ENCODE measurements around the gene WWOX.

WWOX gene

GRCh38 chr16:78177987-78178386, 78.5 kb downstream of the WWOX start:
- Mint-ChIP-seq H3K4me3 (no peak overlapping the region), H3K27me3 (ENCODE audit: low read depth) (no peaks in the 10 kb centered on the region), H3K36me3 (ENCODE audit: low read depth) (no peaks in the 10 kb centered on the region), H3K9me3 (no peaks in the 10 kb centered on the region), H3K4me1 (ENCODE audit: low read depth) (no peaks in the 10 kb centered on the region), H3K27ac (no peak overlapping the region)
- DNase-seq (ENCODE audit: low spot score) = no peak

GRCh38 chr16:78179666-78180065, 80.2 kb downstream of the WWOX start:
- Mint-ChIP-seq H3K36me3 (ENCODE audit: low read depth) (no peaks in the 10 kb centered on the region), H3K9me3 (no peaks in the 10 kb centered on the region), H3K27me3 (ENCODE audit: low read depth) (no peaks in the 10 kb centered on the region), H3K27ac (no peak overlapping the region), H3K4me1 (ENCODE audit: low read depth) (no peaks in the 10 kb centered on the region), H3K4me3 (no peak overlapping the region)
- DNase-seq (ENCODE audit: low spot score) = no peak

GRCh38 chr16:78180349-78180748, 80.9 kb downstream of the WWOX start:
- no peaks in the 10 kb centered on the region for H3K36me3 Mint-ChIP-seq (ENCODE audit: low read depth)
- H3K27ac Mint-ChIP-seq = no peak overlapping the region
- H3K4me3 Mint-ChIP-seq = no peak overlapping the region
- H3K9me3 Mint-ChIP-seq = no peaks in the 10 kb centered on the region
- no peaks in the 10 kb centered on the region for H3K4me1 Mint-ChIP-seq (ENCODE audit: low read depth)
- DNase-seq (ENCODE audit: low spot score) = no peak
- no peaks in the 10 kb centered on the region for H3K27me3 Mint-ChIP-seq (ENCODE audit: low read depth)

- no peaks in the 10 kb centered on the region for H3K27me3 Mint-ChIP-seq (ENCODE audit: low read depth)
- no peaks in the 10 kb centered on the region for H3K4me1 Mint-ChIP-seq (ENCODE audit: low read depth)
- H3K27ac Mint-ChIP-seq = no peak overlapping the region
- no peaks in the 10 kb centered on the region for H3K36me3 Mint-ChIP-seq (ENCODE audit: low read depth)
- H3K9me3 Mint-ChIP-seq = no peaks in the 10 kb centered on the region
- no peak overlapping the region for H3K4me3 Mint-ChIP-seq
- DNase-seq (ENCODE audit: low spot score) = no peak
Observed at GRCh38 chr16:78183437-78184237, 84.2 kb downstream of the WWOX start.

- Mint-ChIP-seq H3K9me3 (no peaks in the 10 kb centered on the region), H3K27ac (no peak overlapping the region), H3K4me3 (no peak overlapping the region), H3K36me3 (ENCODE audit: low read depth) (no peaks in the 10 kb centered on the region), H3K27me3 (ENCODE audit: low read depth) (no peaks in the 10 kb centered on the region), H3K4me1 (ENCODE audit: low read depth) (no peaks in the 10 kb centered on the region)
- DNase-seq (ENCODE audit: low spot score) = no peak
Observed at GRCh38 chr16:78184238-78185183, 85.1 kb downstream of the WWOX start.

GRCh38 chr16:78189121-78189520, 89.7 kb downstream of the WWOX start:
- Mint-ChIP-seq H3K4me1 (ENCODE audit: low read depth) (no peaks in the 10 kb centered on the region), H3K9me3 (no peaks in the 10 kb centered on the region), H3K36me3 (ENCODE audit: low read depth) (no peaks in the 10 kb centered on the region), H3K4me3 (no peak overlapping the region), H3K27ac (no peak overlapping the region), H3K27me3 (ENCODE audit: low read depth) (no peaks in the 10 kb centered on the region)
- no peak for DNase-seq (ENCODE audit: low spot score)

GRCh38 chr16:78192734-78193488, 93.5 kb downstream of the WWOX start:
- Mint-ChIP-seq H3K27me3 (ENCODE audit: low read depth) (no peaks in the 10 kb centered on the region), H3K4me3 (no peak overlapping the region), H3K4me1 (ENCODE audit: low read depth) (no peaks in the 10 kb centered on the region), H3K36me3 (ENCODE audit: low read depth) (no peaks in the 10 kb centered on the region), H3K27ac (no peak overlapping the region), H3K9me3 (no peaks in the 10 kb centered on the region)
- no peak for DNase-seq (ENCODE audit: low spot score)

GRCh38 chr16:78194948-78195347, 95.5 kb downstream of the WWOX start:
- DNase-seq (ENCODE audit: low spot score) = no peak
- H3K4me1 Mint-ChIP-seq (ENCODE audit: low read depth) = no peaks in the 10 kb centered on the region
- no peak overlapping the region for H3K4me3 Mint-ChIP-seq
- no peaks in the 10 kb centered on the region for H3K27me3 Mint-ChIP-seq (ENCODE audit: low read depth)
- H3K36me3 Mint-ChIP-seq (ENCODE audit: low read depth) = no peaks in the 10 kb centered on the region
- no peak overlapping the region for H3K27ac Mint-ChIP-seq
- no peaks in the 10 kb centered on the region for H3K9me3 Mint-ChIP-seq

- Mint-ChIP-seq H3K4me1 (ENCODE audit: low read depth) (no peaks in the 10 kb centered on the region), H3K4me3 (no peak overlapping the region)
Observed at GRCh38 chr16:78195797-78196196, 96.3 kb downstream of the WWOX start.

GRCh38 chr16:78196502-78196901, 97.0 kb downstream of the WWOX start:
- Mint-ChIP-seq H3K27ac (no peak overlapping the region), H3K27me3 (ENCODE audit: low read depth) (no peaks in the 10 kb centered on the region), H3K9me3 (no peaks in the 10 kb centered on the region), H3K4me3 (no peak overlapping the region), H3K36me3 (ENCODE audit: low read depth) (no peaks in the 10 kb centered on the region), H3K4me1 (ENCODE audit: low read depth) (no peaks in the 10 kb centered on the region)
- no peak for DNase-seq (ENCODE audit: low spot score)

More at GRCh38 chr16:78195797-78196196, 96.3 kb downstream of the WWOX start:
- H3K27me3 Mint-ChIP-seq (ENCODE audit: low read depth) = no peaks in the 10 kb centered on the region
- no peak overlapping the region for H3K27ac Mint-ChIP-seq
- no peak for DNase-seq (ENCODE audit: low spot score)
- H3K36me3 Mint-ChIP-seq (ENCODE audit: low read depth) = no peaks in the 10 kb centered on the region
- H3K9me3 Mint-ChIP-seq = no peaks in the 10 kb centered on the region

GRCh38 chr16:78198288-78198687, 98.8 kb downstream of the WWOX start:
- DNase-seq (ENCODE audit: low spot score) = no peak
- no peaks in the 10 kb centered on the region for H3K9me3 Mint-ChIP-seq
- no peaks in the 10 kb centered on the region for H3K36me3 Mint-ChIP-seq (ENCODE audit: low read depth)
- no peak overlapping the region for H3K4me3 Mint-ChIP-seq
- H3K27me3 Mint-ChIP-seq (ENCODE audit: low read depth) = no peaks in the 10 kb centered on the region
- H3K27ac Mint-ChIP-seq = no peak overlapping the region
- H3K4me1 Mint-ChIP-seq (ENCODE audit: low read depth) = no peaks in the 10 kb centered on the region

- H3K27me3 Mint-ChIP-seq (ENCODE audit: low read depth) = no peaks in the 10 kb centered on the region
- no peaks in the 10 kb centered on the region for H3K4me1 Mint-ChIP-seq (ENCODE audit: low read depth)
- H3K36me3 Mint-ChIP-seq (ENCODE audit: low read depth) = no peaks in the 10 kb centered on the region
- no peak overlapping the region for H3K4me3 Mint-ChIP-seq
- no peaks in the 10 kb centered on the region for H3K9me3 Mint-ChIP-seq
- H3K27ac Mint-ChIP-seq = no peak overlapping the region
- no peak for DNase-seq (ENCODE audit: low spot score)
Observed at GRCh38 chr16:78199325-78200022, 100.0 kb downstream of the WWOX start.

- no peaks in the 10 kb centered on the region for H3K4me1 Mint-ChIP-seq (ENCODE audit: low read depth)
- DNase-seq (ENCODE audit: low spot score) = no peak
- H3K27ac Mint-ChIP-seq = no peak overlapping the region
- H3K27me3 Mint-ChIP-seq (ENCODE audit: low read depth) = no peaks in the 10 kb centered on the region
- H3K4me3 Mint-ChIP-seq = no peak overlapping the region
- no peaks in the 10 kb centered on the region for H3K36me3 Mint-ChIP-seq (ENCODE audit: low read depth)
- no peaks in the 10 kb centered on the region for H3K9me3 Mint-ChIP-seq
Observed at GRCh38 chr16:78200023-78200389, 100.6 kb downstream of the WWOX start.
